Astrocyte (in vitro differentiated cells and primary cell): ENCODE results near the gene RILPL1. TPM values are rescaled to one million over a fixed set of nuclear protein-coding genes. Genes with fewer than 3 reads are reported as not detected.
"Not testable (repeated sequence)": the region's sequence is repeated elsewhere in the genome, so short reads cannot be mapped to it uniquely, and the experiment has no call there.

Source experiments
- DNase-seq: peaks from one replicate; pipeline ENCODE4 v3.0.0-alpha.2; 2010; ENCODE audit warnings: low read depth
- FAIRE-seq: peaks from 2 replicates; lab custom pipeline; 2011; peaks lifted over from hg19 to GRCh38; lab: Jason Lieb, UNC
- H2AFZ ChIP-seq: 2 replicates; pipeline ENCODE4 v1.6.0; 2012; ENCODE audit warnings: low read depth, low read length, inconsistent platforms
- H3K27ac ChIP-seq: 2 replicates; pipeline ENCODE4 v1.5.1; 2011; ENCODE audit warnings: low read depth, low read length, inconsistent platforms
- H3K27me3 ChIP-seq: 2 replicates; pipeline ENCODE4 v1.6.0; 2011; ENCODE audit warnings: low read length, inconsistent platforms; ENCODE audit not compliant: insufficient read depth
- H3K36me3 ChIP-seq: 2 replicates; pipeline ENCODE4 v1.5.1; 2011; ENCODE audit warnings: low read length, inconsistent platforms; ENCODE audit not compliant: insufficient read depth
- H3K4me1 ChIP-seq: 2 replicates; pipeline ENCODE4 v1.5.1; 2011; ENCODE audit warnings: low read length, inconsistent platforms; ENCODE audit not compliant: insufficient read depth
- H3K4me2 ChIP-seq: 2 replicates; pipeline ENCODE4 v1.6.0; 2012; ENCODE audit warnings: low read length, inconsistent platforms
- H3K4me3 ChIP-seq: 2 replicates; pipeline ENCODE4 v1.5.1; 2011; ENCODE audit warnings: low read depth, mild to moderate bottlenecking, low read length, inconsistent platforms; ENCODE audit not compliant: insufficient read depth
- H3K79me2 ChIP-seq: 2 replicates; pipeline ENCODE4 v1.6.0; 2012; ENCODE audit warnings: mild to moderate bottlenecking, low read length, inconsistent platforms; ENCODE audit not compliant: insufficient read depth
- H3K9ac ChIP-seq: 2 replicates; pipeline ENCODE4 v1.6.0; 2012; ENCODE audit warnings: mild to moderate bottlenecking, low read length, inconsistent platforms
- H3K9me3 ChIP-seq: 2 replicates; pipeline ENCODE4 v1.5.1; 2012; ENCODE audit warnings: low read depth, mild to moderate bottlenecking, low read length, inconsistent platforms; ENCODE audit not compliant: insufficient read depth
- H4K20me1 ChIP-seq: 2 replicates; pipeline ENCODE4 v1.6.0; 2012; ENCODE audit warnings: low read length, inconsistent platforms; ENCODE audit not compliant: insufficient read depth
- H3K27ac Mint-ChIP-seq: one replicate; pipeline ENCODE4 v1.8.0; 2021; ENCODE audit warnings: mild to moderate bottlenecking, mixed read lengths; ENCODE audit not compliant: unreplicated experiment
- H3K27me3 Mint-ChIP-seq: one replicate; pipeline ENCODE4 v1.8.0; 2021; ENCODE audit warnings: low read depth, mixed read lengths; ENCODE audit not compliant: unreplicated experiment
- H3K36me3 Mint-ChIP-seq: one replicate; pipeline ENCODE4 v1.8.0; 2021; ENCODE audit warnings: low read depth, mixed read lengths; ENCODE audit not compliant: unreplicated experiment
- H3K4me1 Mint-ChIP-seq: one replicate; pipeline ENCODE4 v1.8.0; 2021; ENCODE audit warnings: low read depth, mixed read lengths; ENCODE audit not compliant: unreplicated experiment
- H3K4me3 Mint-ChIP-seq: one replicate; pipeline ENCODE4 v1.8.0; 2021; ENCODE audit warnings: mild to moderate bottlenecking, moderate library complexity, mixed read lengths; ENCODE audit not compliant: unreplicated experiment
- H3K9me3 Mint-ChIP-seq: one replicate; pipeline ENCODE4 v1.8.0; 2021; ENCODE audit warnings: mild to moderate bottlenecking, mixed read lengths; ENCODE audit not compliant: unreplicated experiment
- EZH2 ChIP-seq: IDR thresholded peaks from 2 replicates; pipeline ENCODE4 v1.6.1; 2012; ENCODE audit warnings: mild to moderate bottlenecking, low read length, inconsistent platforms; ENCODE audit not compliant: insufficient read depth
- total RNA-seq: library from RNA; stranded (reverse); gene quantifications from 2 replicates; pipeline ENCODE4 v1.2.1, GENCODE V29; 2021
- TF ChIP-seq, protein P1 (sequence below): IDR thresholded peaks from 2 replicates; pipeline ENCODE4 v1.5.1; 2011; ENCODE audit warnings: low read depth, mild to moderate bottlenecking, inconsistent platforms, low read length, moderate library complexity; ENCODE audit not compliant: insufficient read depth

RILPL1 gene
- total RNA-seq, 1 donor from 2014 or later, result 23.0 TPM

DNA sequence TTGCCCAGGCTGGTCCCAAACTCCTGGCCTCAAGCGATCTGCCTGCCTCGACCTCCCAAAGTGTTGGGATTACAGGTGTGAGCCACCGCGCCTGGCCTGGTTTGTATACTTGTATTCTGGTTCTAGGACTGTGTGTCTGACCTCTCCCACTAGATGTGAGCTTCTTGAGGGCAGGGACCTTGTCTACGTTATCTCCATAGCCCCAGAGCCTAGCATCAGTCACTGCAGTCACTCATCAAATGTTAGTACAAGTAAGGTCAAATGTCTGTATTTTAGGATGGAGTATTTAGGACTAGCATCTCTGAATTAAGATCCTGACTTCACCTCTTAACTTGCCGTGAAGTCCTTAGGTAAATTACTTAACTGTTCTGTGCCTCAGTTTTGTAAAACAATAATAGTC, 99.9 kb downstream of the RILPL1 start:
- no peaks in the 10 kb centered on the region for H3K9me3 ChIP-seq
- no peak overlapping the region for H3K27ac ChIP-seq
- H4K20me1 ChIP-seq, result peaks cover 8% of the 10 kb centered on the region
- TF ChIP-seq, protein P1, sequence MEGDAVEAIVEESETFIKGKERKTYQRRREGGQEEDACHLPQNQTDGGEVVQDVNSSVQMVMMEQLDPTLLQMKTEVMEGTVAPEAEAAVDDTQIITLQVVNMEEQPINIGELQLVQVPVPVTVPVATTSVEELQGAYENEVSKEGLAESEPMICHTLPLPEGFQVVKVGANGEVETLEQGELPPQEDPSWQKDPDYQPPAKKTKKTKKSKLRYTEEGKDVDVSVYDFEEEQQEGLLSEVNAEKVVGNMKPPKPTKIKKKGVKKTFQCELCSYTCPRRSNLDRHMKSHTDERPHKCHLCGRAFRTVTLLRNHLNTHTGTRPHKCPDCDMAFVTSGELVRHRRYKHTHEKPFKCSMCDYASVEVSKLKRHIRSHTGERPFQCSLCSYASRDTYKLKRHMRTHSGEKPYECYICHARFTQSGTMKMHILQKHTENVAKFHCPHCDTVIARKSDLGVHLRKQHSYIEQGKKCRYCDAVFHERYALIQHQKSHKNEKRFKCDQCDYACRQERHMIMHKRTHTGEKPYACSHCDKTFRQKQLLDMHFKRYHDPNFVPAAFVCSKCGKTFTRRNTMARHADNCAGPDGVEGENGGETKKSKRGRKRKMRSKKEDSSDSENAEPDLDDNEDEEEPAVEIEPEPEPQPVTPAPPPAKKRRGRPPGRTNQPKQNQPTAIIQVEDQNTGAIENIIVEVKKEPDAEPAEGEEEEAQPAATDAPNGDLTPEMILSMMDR, result no peak
- no peak for TF ChIP-seq EZH2
- peaks cover 6% of the 10 kb centered on the region for H3K79me2 ChIP-seq
- no peaks in the 10 kb centered on the region for H3K27me3 ChIP-seq
- H3K4me1 ChIP-seq, result peaks cover 7% of the 10 kb centered on the region
- no peaks in the 10 kb centered on the region for H3K36me3 ChIP-seq
- Mint-ChIP-seq H3K4me1 (no peaks in the 10 kb centered on the region), H3K36me3 (peaks cover 3% of the 10 kb centered on the region), H3K27ac (no peak overlapping the region), H3K9me3 (no peaks in the 10 kb centered on the region), H3K27me3 (peaks cover 6% of the 10 kb centered on the region), H3K4me3 (no peak overlapping the region)
- no peak overlapping the region for H3K4me2 ChIP-seq
- FAIRE-seq, result no peak
- H3K9ac ChIP-seq, result no peak overlapping the region
- no peak overlapping the region for H2AFZ ChIP-seq
- H3K4me3 ChIP-seq, result no peak overlapping the region
- DNase-seq, result no peak

DNA sequence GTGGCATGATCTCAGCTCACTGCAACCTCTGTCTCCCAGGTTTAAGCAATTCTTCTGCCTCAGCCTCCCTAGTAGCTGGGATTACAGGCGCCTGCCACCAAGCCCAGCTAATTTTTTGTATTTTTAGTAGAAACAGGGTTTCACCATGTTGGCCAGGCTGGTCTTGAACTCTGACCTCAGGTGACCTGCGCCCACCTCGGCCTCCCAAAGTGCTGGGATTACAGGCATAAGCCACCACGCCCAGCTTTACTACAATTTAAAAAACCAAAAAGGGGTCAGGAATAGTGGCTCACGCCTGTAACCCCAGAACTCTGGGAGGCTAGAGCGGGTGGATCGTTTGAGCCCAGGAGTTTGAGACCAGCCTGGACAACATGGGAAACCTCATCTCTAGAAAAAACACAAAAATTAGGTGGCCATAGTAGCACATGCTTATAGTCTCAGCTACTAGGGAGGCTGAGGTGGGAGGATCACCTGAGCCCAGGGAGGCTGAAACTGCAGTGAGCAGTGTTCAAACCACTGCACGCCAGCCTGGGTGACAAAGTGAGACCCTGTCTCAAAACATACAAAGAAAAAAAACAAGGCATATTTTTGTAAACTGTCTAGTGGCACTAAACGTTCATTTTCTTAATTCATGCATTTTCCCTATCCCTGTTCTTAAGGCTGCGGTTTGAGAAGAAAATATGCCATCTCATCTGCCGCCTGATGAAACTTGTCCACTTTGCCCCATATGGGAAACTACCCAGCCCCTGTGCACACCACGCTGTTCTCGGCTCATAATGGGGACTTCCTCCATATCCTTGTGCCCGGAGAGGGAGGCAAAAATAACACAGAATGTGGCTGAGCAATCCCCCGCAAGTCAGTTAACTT, 101.3 kb downstream of the RILPL1 start:
- H3K4me2 ChIP-seq, H3K27ac ChIP-seq, DNase-seq, H3K36me3 ChIP-seq, H3K4me3 Mint-ChIP-seq, H3K9me3 Mint-ChIP-seq, H3K4me1 ChIP-seq, H3K27me3 ChIP-seq, H2AFZ ChIP-seq, H3K27me3 Mint-ChIP-seq, FAIRE-seq, H4K20me1 ChIP-seq, H3K9me3 ChIP-seq, H3K9ac ChIP-seq, H3K4me1 Mint-ChIP-seq, H3K27ac Mint-ChIP-seq, H3K79me2 ChIP-seq, H3K4me3 ChIP-seq, H3K36me3 Mint-ChIP-seq: not testable (repeated sequence)

DNA sequence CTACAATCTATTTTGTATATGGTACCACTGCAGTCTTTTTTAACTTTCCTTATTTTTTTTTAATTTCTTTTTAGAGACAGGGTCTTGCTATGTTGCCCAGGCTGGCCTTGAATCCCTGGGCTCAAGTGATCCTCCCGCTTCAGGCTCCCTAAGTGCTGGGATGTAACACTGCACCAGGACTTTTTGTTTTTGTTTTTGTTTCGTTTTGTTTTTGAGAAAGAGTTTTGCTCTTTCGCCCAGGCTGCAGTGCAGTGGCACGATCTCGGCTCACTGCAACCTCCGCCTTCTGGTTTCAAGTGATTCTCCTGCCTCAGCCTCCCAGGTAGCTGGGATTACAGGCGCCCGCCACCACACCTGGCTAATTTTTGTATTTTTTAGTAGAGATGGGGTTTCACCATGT, 104.4 kb downstream of the RILPL1 start:
- not testable (repeated sequence) for H3K27ac Mint-ChIP-seq, H3K27me3 ChIP-seq, DNase-seq, H3K9me3 ChIP-seq, H4K20me1 ChIP-seq, H3K9me3 Mint-ChIP-seq, H3K4me3 Mint-ChIP-seq, H2AFZ ChIP-seq, H3K27ac ChIP-seq, FAIRE-seq, H3K9ac ChIP-seq, H3K79me2 ChIP-seq, H3K36me3 Mint-ChIP-seq, H3K36me3 ChIP-seq, H3K27me3 Mint-ChIP-seq, H3K4me3 ChIP-seq, H3K4me1 ChIP-seq, H3K4me1 Mint-ChIP-seq, H3K4me2 ChIP-seq
